Suprapubic skin (tissue), 4 donors: ENCODE measurements around the gene C22orf15. TPM values are rescaled to one million over a fixed set of nuclear protein-coding genes. Genes with fewer than 3 reads are reported as not detected.

ENCODE experiments used
- DNase-seq, 2 donors: peaks; one replicate each; pipeline ENCODE4 v3.0.0-alpha.2; 2019; ENCODE audit warnings: low spot score in 2 of 2
- H3K27ac ChIP-seq: fragments of 200-600 bp; sonication (generic); one replicate; pipeline ENCODE4 v1.5.1; 2019
- H3K27me3 ChIP-seq: fragments of 200-600 bp; sonication (generic); one replicate; pipeline ENCODE4 v1.5.1; 2019
- H3K36me3 ChIP-seq: fragments of 200-600 bp; sonication (generic); one replicate; pipeline ENCODE4 v1.5.1; 2019
- H3K4me1 ChIP-seq: fragments of 200-600 bp; sonication (generic); one replicate; pipeline ENCODE4 v1.5.1; 2019
- H3K4me3 ChIP-seq: fragments of 200-600 bp; sonication (generic); one replicate; pipeline ENCODE4 v1.5.1; 2019; ENCODE audit warnings: mild to moderate bottlenecking
- H3K9me3 ChIP-seq: fragments of 200-600 bp; sonication (generic); one replicate; pipeline ENCODE4 v1.5.1; 2019
- CTCF ChIP-seq, 2 donors: fragments of 200-600 bp in 1 of 2; fragments of 450-650 bp in 1 of 2; sonication (generic) in 1 of 2; IDR thresholded peaks; one replicate each; pipeline ENCODE4 v1.5.1; 2016 to 2019; ENCODE audit warnings: antibody characterized with exemption in 2 of 2, mild to moderate bottlenecking in 1 of 2, moderate library complexity in 1 of 2
- EP300 ChIP-seq: sonication (generic); formaldehyde crosslinking; IDR thresholded peaks from one replicate; pipeline ENCODE4 v1.6.1; 2017; ENCODE audit warnings: antibody characterized with exemption
- POLR2A ChIP-seq, 2 donors: fragments of 450-650 bp; IDR thresholded peaks; one replicate each; pipeline ENCODE4 v1.6.1; 2017; ENCODE audit warnings: antibody characterized with exemption in 2 of 2, mild to moderate bottlenecking in 2 of 2, moderate library complexity in 2 of 2
- POLR2AphosphoS5 ChIP-seq, 3 donors: sonication (generic); formaldehyde crosslinking; IDR thresholded peaks; one replicate each; pipeline ENCODE4 v1.6.1; 2017; ENCODE audit warnings: antibody characterized with exemption in 3 of 3
- WGBS: methylation state at CpG from one replicate; pipeline ENCODE4 v1.1.5; 2018; 5-methylcytosine and 5-hydroxymethylcytosine counted together
- total RNA-seq, 4 donors: library from RNA; depleted of rRNA; stranded (reverse); fragments of >200 nt; gene quantifications; one replicate each; pipeline ENCODE4 v1.1.0, GENCODE V29; 2016

Gene C22orf15
- total RNA-seq, 4 donors from 2014 or later: not detected

GRCh38 chr22:23780146-23780748 lies 17.5 kb downstream of the C22orf15 start:
- DNase-seq: no peak
- peaks cover 17% of the 10 kb centered on the region for H3K4me1 ChIP-seq
- WGBS: 84% methylated on average over 11 of the region's 20 CpGs

GRCh38 chr22:23781065-23781464 lies 18.3 kb downstream of the C22orf15 start:
- no peaks in the 10 kb centered on the region for H3K27me3 ChIP-seq
- DNase-seq: no peak
- H3K9me3 ChIP-seq: no peaks in the 10 kb centered on the region
- WGBS: 70% methylated on average over 15 of the region's 15 CpGs
- H3K4me1 ChIP-seq: peaks cover 18% of the 10 kb centered on the region
- H3K36me3 ChIP-seq: no peaks in the 10 kb centered on the region
- no peak overlapping the region for H3K4me3 ChIP-seq
- H3K27ac ChIP-seq: no peak overlapping the region
- TF ChIP-seq EP300 (no peak), POLR2A (IDR thresholded peaks at IDR 0.05) (no peak), CTCF (IDR thresholded peaks at IDR 0.05) (no peak), POLR2AphosphoS5 (IDR thresholded peaks at IDR 0.05) (no peak)

More at GRCh38 chr22:23780146-23780748, 17.5 kb downstream of the C22orf15 start:
- H3K27me3 ChIP-seq: no peaks in the 10 kb centered on the region
- TF ChIP-seq EP300 (no peak), POLR2A (IDR thresholded peaks at IDR 0.05) (no peak), CTCF (IDR thresholded peaks at IDR 0.05) (no peak), POLR2AphosphoS5 (IDR thresholded peaks at IDR 0.05) (no peak)
- H3K4me3 ChIP-seq: no peak overlapping the region
- H3K36me3 ChIP-seq: no peaks in the 10 kb centered on the region
- no peak overlapping the region for H3K27ac ChIP-seq
- no peaks in the 10 kb centered on the region for H3K9me3 ChIP-seq

- no peaks in the 10 kb centered on the region for H3K9me3 ChIP-seq
- TF ChIP-seq CTCF (IDR thresholded peaks at IDR 0.05) (no peak), EP300 (no peak), POLR2AphosphoS5 (IDR thresholded peaks at IDR 0.05) (no peak), POLR2A (IDR thresholded peaks at IDR 0.05) (no peak)
- H3K27ac ChIP-seq: no peak overlapping the region
- WGBS: 38% methylated on average over 14 of the region's 14 CpGs
- no peaks in the 10 kb centered on the region for H3K36me3 ChIP-seq
- H3K27me3 ChIP-seq: no peaks in the 10 kb centered on the region
- peaks cover 24% of the 10 kb centered on the region for H3K4me1 ChIP-seq
- no peak overlapping the region for H3K4me3 ChIP-seq
- peak in 1 of 2 donors; percentile 75 for DNase-seq
Measured at GRCh38 chr22:23781511-23782183, 18.9 kb downstream of the C22orf15 start.

GRCh38 chr22:23782252-23782651 lies 19.5 kb downstream of the C22orf15 start:
- TF ChIP-seq CTCF (IDR thresholded peaks at IDR 0.05): no peak
- TF ChIP-seq POLR2A (IDR thresholded peaks at IDR 0.05): no peak
- DNase-seq: no peak
- Histone ChIP-seq H3K36me3 (no peaks in the 10 kb centered on the region), H3K4me3 (no peak overlapping the region), H3K9me3 (no peaks in the 10 kb centered on the region), H3K27ac (no peak overlapping the region), H3K27me3 (no peaks in the 10 kb centered on the region), H3K4me1 (peaks cover 25% of the 10 kb centered on the region)
- 88% methylated on average over 13 of the region's 16 CpGs for WGBS

GRCh38 chr22:23782703-23783102 lies 19.9 kb downstream of the C22orf15 start:
- no peaks in the 10 kb centered on the region for H3K27me3 ChIP-seq
- H3K4me3 ChIP-seq: no peak overlapping the region
- H3K4me1 ChIP-seq: peaks cover 27% of the 10 kb centered on the region
- TF ChIP-seq CTCF (IDR thresholded peaks at IDR 0.05) (no peak), POLR2A (IDR thresholded peaks at IDR 0.05) (no peak), POLR2AphosphoS5 (IDR thresholded peaks at IDR 0.05) (no peak), EP300 (no peak)
- no peaks in the 10 kb centered on the region for H3K9me3 ChIP-seq
- no peak for DNase-seq
- WGBS: 100% methylated on average over 1 of the region's 1 CpG
- H3K27ac ChIP-seq: no peak overlapping the region
- H3K36me3 ChIP-seq: no peaks in the 10 kb centered on the region
